ENCODE results near the gene PPM1H. TPM values are rescaled to one million over a fixed set of nuclear protein-coding genes. Genes with fewer than 3 reads are reported as not detected.

Gene PPM1H
- total RNA-seq, 1 donor from 2014 or later = 0.49 TPM

DNA sequence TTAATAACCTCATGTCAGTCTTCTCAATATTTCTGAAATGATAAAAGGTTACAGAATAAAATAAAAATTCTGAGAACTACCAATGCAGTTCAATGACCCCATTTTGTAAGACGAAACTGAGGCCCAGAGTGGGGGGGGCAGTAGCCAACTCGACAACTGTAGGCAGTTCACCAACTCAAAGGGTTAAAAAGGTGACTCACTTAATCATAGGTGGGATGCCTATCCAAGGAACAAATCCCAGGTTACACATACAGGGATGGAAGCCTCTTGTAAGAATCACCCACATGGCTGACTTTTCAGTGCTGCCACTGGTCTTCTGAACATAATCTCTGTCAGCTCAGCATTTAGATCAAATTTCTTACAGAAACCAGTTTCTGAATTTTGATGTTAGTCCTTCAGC, 10.9 kb downstream of the PPM1H start:
- no peak for TF ChIP-seq POLR2AphosphoS5 (IDR thresholded peaks at IDR 0.05; ENCODE audit: insufficient read depth in 1 of 2, low read depth in 1 of 2)
- no peak for TF ChIP-seq POLR2A (IDR thresholded peaks at IDR 0.05)
- TF ChIP-seq, protein P1, sequence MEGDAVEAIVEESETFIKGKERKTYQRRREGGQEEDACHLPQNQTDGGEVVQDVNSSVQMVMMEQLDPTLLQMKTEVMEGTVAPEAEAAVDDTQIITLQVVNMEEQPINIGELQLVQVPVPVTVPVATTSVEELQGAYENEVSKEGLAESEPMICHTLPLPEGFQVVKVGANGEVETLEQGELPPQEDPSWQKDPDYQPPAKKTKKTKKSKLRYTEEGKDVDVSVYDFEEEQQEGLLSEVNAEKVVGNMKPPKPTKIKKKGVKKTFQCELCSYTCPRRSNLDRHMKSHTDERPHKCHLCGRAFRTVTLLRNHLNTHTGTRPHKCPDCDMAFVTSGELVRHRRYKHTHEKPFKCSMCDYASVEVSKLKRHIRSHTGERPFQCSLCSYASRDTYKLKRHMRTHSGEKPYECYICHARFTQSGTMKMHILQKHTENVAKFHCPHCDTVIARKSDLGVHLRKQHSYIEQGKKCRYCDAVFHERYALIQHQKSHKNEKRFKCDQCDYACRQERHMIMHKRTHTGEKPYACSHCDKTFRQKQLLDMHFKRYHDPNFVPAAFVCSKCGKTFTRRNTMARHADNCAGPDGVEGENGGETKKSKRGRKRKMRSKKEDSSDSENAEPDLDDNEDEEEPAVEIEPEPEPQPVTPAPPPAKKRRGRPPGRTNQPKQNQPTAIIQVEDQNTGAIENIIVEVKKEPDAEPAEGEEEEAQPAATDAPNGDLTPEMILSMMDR (IDR thresholded peaks at IDR 0.05) = no peak
- no peaks in the 10 kb centered on the region for H3K36me3 ChIP-seq
- no peaks in the 10 kb centered on the region for H3K27me3 ChIP-seq
- no peak for DNase-seq (ENCODE audit: extremely low spot score in 2 of 2)
- no peak overlapping the region for H3K27ac ChIP-seq
- no peak overlapping the region for H3K4me3 ChIP-seq
- H3K4me1 ChIP-seq = no peaks in the 10 kb centered on the region
- no peaks in the 10 kb centered on the region for H3K9me3 ChIP-seq
- intact Hi-C loops (cut with DNase I) = no loop called here

DNA sequence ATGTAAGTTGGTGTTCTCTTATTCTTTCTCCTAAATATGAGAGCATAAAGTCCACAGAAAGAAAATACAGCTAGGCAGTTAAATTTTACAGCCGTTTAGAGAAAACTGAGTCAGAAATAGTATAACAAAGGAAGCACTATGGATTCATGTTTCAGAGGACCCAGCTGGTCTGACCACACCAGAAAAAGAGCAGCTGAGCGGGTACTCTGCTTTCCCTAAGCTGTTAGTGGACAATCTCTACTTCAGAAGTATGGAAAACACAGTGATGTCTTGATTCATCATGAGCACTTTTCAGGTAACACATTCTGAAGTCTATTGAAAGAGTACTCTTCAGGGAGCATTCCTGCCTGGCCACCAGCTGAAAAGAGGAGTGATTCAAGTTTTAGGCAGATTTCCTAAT, 12.4 kb downstream of the PPM1H start:
- Histone ChIP-seq H3K9me3 (no peaks in the 10 kb centered on the region), H3K36me3 (no peaks in the 10 kb centered on the region), H3K4me1 (no peaks in the 10 kb centered on the region), H3K27ac (no peak overlapping the region), H3K27me3 (no peaks in the 10 kb centered on the region), H3K4me3 (no peak overlapping the region)
- DNase-seq (ENCODE audit: extremely low spot score in 2 of 2) = no peak
- intact Hi-C loops (cut with DNase I) = no loop called here
- no peak for TF ChIP-seq POLR2A (IDR thresholded peaks at IDR 0.05)
- TF ChIP-seq, protein P1 (IDR thresholded peaks at IDR 0.05) = no peak
- no peak for TF ChIP-seq POLR2AphosphoS5 (IDR thresholded peaks at IDR 0.05; ENCODE audit: insufficient read depth in 1 of 2, low read depth in 1 of 2)

GRCh38 chr12:62919838-62920237, 15.1 kb downstream of the PPM1H start:
- no peak overlapping the region for H3K27ac ChIP-seq
- no peak for DNase-seq (ENCODE audit: extremely low spot score in 2 of 2)
- no peak overlapping the region for H3K4me3 ChIP-seq
- TF ChIP-seq POLR2AphosphoS5 (IDR thresholded peaks at IDR 0.05; ENCODE audit: insufficient read depth in 1 of 2, low read depth in 1 of 2) (no peak), POLR2A (IDR thresholded peaks at IDR 0.05) (no peak)
- TF ChIP-seq, protein P1 (IDR thresholded peaks at IDR 0.05) = no peak
- intact Hi-C loops (cut with DNase I) = no loop called here
- no peaks in the 10 kb centered on the region for H3K9me3 ChIP-seq
- H3K36me3 ChIP-seq = no peaks in the 10 kb centered on the region
- no peaks in the 10 kb centered on the region for H3K4me1 ChIP-seq
- no peaks in the 10 kb centered on the region for H3K27me3 ChIP-seq

DNA sequence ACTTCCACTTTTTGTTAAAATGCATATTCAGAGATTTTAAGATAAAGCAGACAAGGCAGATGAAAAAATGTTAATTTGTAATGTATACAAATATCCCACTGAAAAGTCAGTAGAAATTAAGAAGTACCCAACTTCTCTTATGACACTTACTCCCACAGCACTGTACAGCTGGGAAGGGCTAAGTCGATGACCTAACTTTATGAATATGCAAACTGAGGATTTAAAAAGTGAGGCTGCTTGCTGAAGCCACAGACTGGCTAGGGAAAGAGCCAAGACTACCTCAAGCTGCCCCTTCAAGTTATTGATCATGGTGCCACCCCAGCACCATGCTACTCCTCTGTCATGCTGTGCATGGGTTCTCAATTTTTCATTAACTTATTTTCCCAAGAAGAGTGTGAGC, 17.0 kb downstream of the PPM1H start:
- no peak overlapping the region for H3K27ac ChIP-seq
- H3K36me3 ChIP-seq = no peaks in the 10 kb centered on the region
- TF ChIP-seq POLR2A (IDR thresholded peaks at IDR 0.05) = no peak
- TF ChIP-seq, protein P1 (IDR thresholded peaks at IDR 0.05) = no peak
- no peak for TF ChIP-seq POLR2AphosphoS5 (IDR thresholded peaks at IDR 0.05; ENCODE audit: insufficient read depth in 1 of 2, low read depth in 1 of 2)
- H3K9me3 ChIP-seq = no peaks in the 10 kb centered on the region
- no peak overlapping the region for H3K4me3 ChIP-seq
- DNase-seq (ENCODE audit: extremely low spot score in 2 of 2) = no peak
- no peaks in the 10 kb centered on the region for H3K4me1 ChIP-seq
- intact Hi-C loops (cut with DNase I) = no loop called here
- no peaks in the 10 kb centered on the region for H3K27me3 ChIP-seq

DNA sequence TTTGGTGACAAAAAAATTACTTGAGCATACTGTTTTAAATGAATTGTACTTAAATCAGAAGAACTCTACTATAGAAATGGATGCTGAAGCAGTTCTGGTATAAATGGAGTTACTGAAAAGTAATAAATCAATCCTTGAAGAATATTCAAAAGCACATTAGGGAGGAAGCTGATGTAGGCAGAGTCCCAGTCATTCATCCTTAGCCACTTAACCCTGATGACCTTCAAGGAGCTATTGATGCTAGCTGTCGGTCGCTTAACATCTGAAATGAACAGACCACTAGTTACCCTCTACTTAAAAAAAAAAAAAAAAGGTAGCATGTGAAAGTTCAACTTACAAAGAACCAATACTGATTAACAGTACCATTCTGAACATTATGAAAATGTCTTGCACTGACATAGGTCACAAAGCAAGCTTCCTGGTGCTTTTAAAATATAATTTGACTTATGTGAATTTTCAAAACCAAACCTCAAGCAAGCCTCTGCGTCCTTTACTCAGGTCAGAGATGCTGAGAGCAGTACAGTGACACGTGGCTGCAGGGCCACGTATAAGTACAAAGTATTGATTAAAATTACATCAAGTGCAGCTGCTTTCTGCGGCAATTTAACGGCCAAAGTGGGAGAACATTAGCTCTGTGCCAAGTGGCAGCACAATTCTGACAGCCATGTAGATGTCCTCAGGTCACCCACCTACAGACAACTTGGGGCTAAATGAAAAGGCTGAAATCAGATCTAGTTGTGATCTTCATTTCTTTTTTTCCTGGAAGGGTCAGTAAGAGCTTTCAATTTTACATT, 18.1 kb downstream of the PPM1H start:
- DNase-seq (ENCODE audit: extremely low spot score in 2 of 2) = no peak
- TF ChIP-seq, protein P1 (IDR thresholded peaks at IDR 0.05) = no peak
- TF ChIP-seq POLR2AphosphoS5 (IDR thresholded peaks at IDR 0.05; ENCODE audit: insufficient read depth in 1 of 2, low read depth in 1 of 2) (no peak), POLR2A (IDR thresholded peaks at IDR 0.05) (no peak)
- Histone ChIP-seq H3K9me3 (no peaks in the 10 kb centered on the region), H3K36me3 (no peaks in the 10 kb centered on the region), H3K27ac (no peak overlapping the region), H3K4me1 (no peaks in the 10 kb centered on the region), H3K27me3 (no peaks in the 10 kb centered on the region), H3K4me3 (no peak overlapping the region)
- intact Hi-C loops (cut with DNase I) = no loop called here

All from vagina (tissue), 2 donors.